ENCODE measurements around the gene LMAN2L. TPM values are rescaled to one million over a fixed set of nuclear protein-coding genes. Genes with fewer than 3 reads are reported as not detected.

Gene LMAN2L
- polyA plus RNA-seq, 1 experiment = 35.1 TPM

DNA sequence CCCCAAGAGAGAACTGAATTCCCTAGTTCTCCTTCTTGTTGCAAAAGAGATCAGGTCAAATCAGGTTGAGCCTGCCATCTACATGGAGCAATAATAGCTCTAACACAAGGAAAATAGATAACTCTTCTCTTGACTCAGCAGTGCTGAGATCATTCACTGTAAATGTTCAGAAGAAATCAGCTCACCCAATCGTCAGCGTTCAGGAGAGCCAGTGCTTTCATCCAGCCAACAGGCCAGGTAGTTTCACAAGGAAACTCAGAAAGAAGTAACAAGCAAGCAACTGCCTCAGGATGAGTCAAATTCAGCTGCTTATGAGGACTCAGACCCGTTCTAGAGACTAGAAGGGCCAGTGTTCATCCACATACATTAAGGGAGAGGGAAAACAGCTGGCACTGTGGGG lies 5.9 kb downstream of the LMAN2L start:
- no peak for DNase-seq (ENCODE audit: low read depth, low spot score)
- CTCF ChIA-PET = interaction anchor here (1.2 kb wide), 1 partner anchor 180 kb away, joined by 3 read pairs; no protein-coding TSS in a partner anchor
- POLR2A ChIA-PET = no interaction called here

DNA sequence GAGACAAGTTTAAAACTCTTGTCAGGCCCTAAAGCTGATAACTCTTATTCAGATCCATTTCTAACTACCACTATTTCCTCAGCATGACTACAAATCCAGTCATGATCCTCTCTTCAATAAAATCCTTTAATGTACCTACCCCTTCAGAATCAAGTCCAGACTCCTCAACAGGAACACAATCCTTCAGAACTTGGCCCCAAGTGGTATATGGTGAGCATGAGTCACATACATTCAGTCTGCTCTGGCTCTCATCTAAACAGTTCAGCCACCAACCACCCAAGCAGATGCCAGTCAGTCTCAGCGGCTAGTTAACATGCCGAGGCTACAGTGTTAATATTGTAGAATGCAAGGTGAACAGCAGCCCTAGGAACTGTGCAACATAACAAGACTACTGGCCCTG lies 9.7 kb downstream of the LMAN2L start:
- H3K4me3 ChIP-seq (ENCODE audit: low read depth, low read length) = no peak overlapping the region

More for the DNA sequence above, 5.9 kb downstream of the LMAN2L start:
- H3K27me3 ChIP-seq (ENCODE audit: control insufficient read depth, insufficient read depth, low read length) = no peaks in the 10 kb centered on the region
- H3K4me3 ChIP-seq (ENCODE audit: low read depth, low read length) = no peak overlapping the region
- TF ChIP-seq CTCF (IDR thresholded peaks at IDR 0.05; ENCODE audit: low read depth, low read length) = no peak
- no peak overlapping the region for H3K27ac ChIP-seq (ENCODE audit: low read depth, low read length)
- no peaks in the 10 kb centered on the region for H3K9me3 ChIP-seq (ENCODE audit: control insufficient read depth, insufficient read depth, low read length)

DNA sequence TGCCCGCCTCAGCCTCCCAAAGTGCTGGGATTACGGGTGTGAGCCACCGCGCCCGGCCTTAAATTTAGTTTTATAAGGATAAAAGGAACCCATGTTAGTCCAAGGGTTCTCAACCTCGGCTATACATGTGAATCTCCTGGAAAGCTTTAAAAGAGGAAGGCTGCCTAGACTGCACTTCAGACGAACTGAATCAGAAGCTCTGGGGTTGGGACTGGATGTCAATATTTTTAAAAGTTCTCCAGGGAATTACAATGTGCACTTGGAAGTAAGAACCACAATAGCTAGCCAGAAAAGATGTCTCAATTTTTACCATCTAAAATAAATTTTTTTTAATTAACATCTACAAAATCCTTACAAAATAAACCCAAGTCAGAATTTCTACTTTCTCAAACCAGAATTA lies 10.1 kb downstream of the LMAN2L start:
- Histone ChIP-seq H3K27ac (ENCODE audit: low read depth, low read length) (no peak overlapping the region), H3K27me3 (ENCODE audit: control insufficient read depth, insufficient read depth, low read length) (no peaks in the 10 kb centered on the region), H3K4me3 (ENCODE audit: low read depth, low read length) (no peak overlapping the region), H3K9me3 (ENCODE audit: control insufficient read depth, insufficient read depth, low read length) (no peaks in the 10 kb centered on the region)
- ChIA-PET CTCF (no interaction called here), POLR2A (no interaction called here)
- TF ChIP-seq CTCF (IDR thresholded peaks at IDR 0.05; ENCODE audit: low read depth, low read length) = no peak
- DNase-seq (ENCODE audit: low read depth, low spot score) = no peak

More for the DNA sequence above, 9.7 kb downstream of the LMAN2L start:
- no peak overlapping the region for H3K27ac ChIP-seq (ENCODE audit: low read depth, low read length)
- H3K27me3 ChIP-seq (ENCODE audit: control insufficient read depth, insufficient read depth, low read length) = no peaks in the 10 kb centered on the region
- no peak for TF ChIP-seq CTCF (IDR thresholded peaks at IDR 0.05; ENCODE audit: low read depth, low read length)
- no peaks in the 10 kb centered on the region for H3K9me3 ChIP-seq (ENCODE audit: control insufficient read depth, insufficient read depth, low read length)
- CTCF ChIA-PET = no interaction called here
- DNase-seq (ENCODE audit: low read depth, low spot score) = no peak
- POLR2A ChIA-PET = no interaction called here

GRCh38 chr2:96727431-96727830 lies 12.4 kb downstream of the LMAN2L start:
- ChIA-PET POLR2A (no interaction called here), CTCF (no interaction called here)
- no peak for TF ChIP-seq CTCF (IDR thresholded peaks at IDR 0.05; ENCODE audit: low read depth, low read length)
- DNase-seq (ENCODE audit: low read depth, low spot score) = no peak
- Histone ChIP-seq H3K4me3 (ENCODE audit: low read depth, low read length) (no peak overlapping the region), H3K27me3 (ENCODE audit: control insufficient read depth, insufficient read depth, low read length) (no peaks in the 10 kb centered on the region), H3K27ac (ENCODE audit: low read depth, low read length) (no peak overlapping the region), H3K9me3 (ENCODE audit: control insufficient read depth, insufficient read depth, low read length) (no peaks in the 10 kb centered on the region)

GRCh38 chr2:96726131-96726530 lies 13.7 kb downstream of the LMAN2L start:
- CTCF ChIA-PET = no interaction called here
- POLR2A ChIA-PET = no interaction called here
- no peak overlapping the region for H3K4me3 ChIP-seq (ENCODE audit: low read depth, low read length)
- no peaks in the 10 kb centered on the region for H3K9me3 ChIP-seq (ENCODE audit: control insufficient read depth, insufficient read depth, low read length)
- no peak overlapping the region for H3K27ac ChIP-seq (ENCODE audit: low read depth, low read length)
- no peak for DNase-seq (ENCODE audit: low read depth, low spot score)
- no peaks in the 10 kb centered on the region for H3K27me3 ChIP-seq (ENCODE audit: control insufficient read depth, insufficient read depth, low read length)
- no peak for TF ChIP-seq CTCF (IDR thresholded peaks at IDR 0.05; ENCODE audit: low read depth, low read length)
